Keratinocyte (primary cell): Measurements from ENCODE around the gene TRIM43. TPM values are rescaled to one million over a fixed set of nuclear protein-coding genes. Genes with fewer than 3 reads are reported as not detected.
A peak's percentile ranks its signal among the peaks of the same experiment; 100 is the strongest.
"Not testable (repeated sequence)": the region's sequence is repeated elsewhere in the genome, so short reads cannot be mapped to it uniquely, and the experiment has no call there.

Source experiments
- DNase-seq: peaks from one replicate; pipeline ENCODE4 v3.0.0-alpha.2; 2011; ENCODE audit warnings: low read depth, missing footprints, low spot score
- FAIRE-seq: peaks from 2 replicates; lab custom pipeline; 2011; peaks lifted over from hg19 to GRCh38; lab: Jason Lieb, UNC
- H2AFZ ChIP-seq: 2 replicates; pipeline ENCODE4 v1.6.0; 2012; ENCODE audit warnings: low read length, control low read depth, inconsistent platforms; ENCODE audit not compliant: control insufficient read depth
- H3K27ac ChIP-seq: 2 replicates; pipeline ENCODE4 v1.5.1; 2011; ENCODE audit warnings: low read length; ENCODE audit not compliant: control insufficient read depth, insufficient read depth
- H3K27me3 ChIP-seq: 3 replicates; pipeline ENCODE4 v1.6.0; 2011; ENCODE audit warnings: low read length; ENCODE audit not compliant: control insufficient read depth, insufficient read depth; ENCODE audit errors: extremely low read depth
- H3K36me3 ChIP-seq, 2 experiments: 2 replicates in 1 of 2; 3 replicates in 1 of 2; pipeline ENCODE4 v1.5.1; 2011; ENCODE audit warnings: low read length in 2 of 2, mild to moderate bottlenecking in 1 of 2; ENCODE audit not compliant: control insufficient read depth in 2 of 2, insufficient read depth in 2 of 2; ENCODE audit errors: extremely low read depth in 1 of 2
- H3K4me1 ChIP-seq: 3 replicates; pipeline ENCODE4 v1.5.1; 2011; ENCODE audit warnings: low read length; ENCODE audit not compliant: control insufficient read depth, insufficient read depth; ENCODE audit errors: extremely low read depth
- H3K4me2 ChIP-seq: 3 replicates; pipeline ENCODE4 v1.6.0; 2011; ENCODE audit warnings: low read depth, low read length; ENCODE audit not compliant: control insufficient read depth, insufficient read depth; ENCODE audit errors: extremely low read depth
- H3K4me3 ChIP-seq, 3 experiments: fragments of 200-600 bp in 1 of 3; sonication (generic) in 1 of 3; 2 replicates in 2 of 3; 3 replicates in 1 of 3; pipeline ENCODE4 v1.5.1; 2011 to 2016; ENCODE audit warnings: low read length in 3 of 3, mild to moderate bottlenecking in 3 of 3, control low read depth in 2 of 3, inconsistent platforms in 1 of 3, low read depth in 1 of 3, mixed read lengths in 1 of 3, mixed run types in 1 of 3, moderate library complexity in 1 of 3; ENCODE audit not compliant: control insufficient read depth in 2 of 3, insufficient read depth in 2 of 3; ENCODE audit errors: extremely low read depth in 1 of 3
- H3K79me2 ChIP-seq: 2 replicates; pipeline ENCODE4 v1.6.0; 2012; ENCODE audit warnings: low read length; ENCODE audit not compliant: control insufficient read depth, insufficient read depth
- H3K9ac ChIP-seq: 3 replicates; pipeline ENCODE4 v1.6.0; 2011; ENCODE audit warnings: low read length; ENCODE audit not compliant: control insufficient read depth, insufficient read depth; ENCODE audit errors: extremely low read depth
- H3K9me1 ChIP-seq: 3 replicates; pipeline ENCODE4 v1.6.0; 2011; ENCODE audit warnings: low read length; ENCODE audit not compliant: control insufficient read depth, insufficient read depth; ENCODE audit errors: extremely low read depth
- H3K9me3 ChIP-seq: 2 replicates; pipeline ENCODE4 v1.5.1; 2012; ENCODE audit warnings: low read depth, low read length; ENCODE audit not compliant: control insufficient read depth
- H4K20me1 ChIP-seq: 3 replicates; pipeline ENCODE4 v1.6.0; 2011; ENCODE audit warnings: low read length; ENCODE audit not compliant: control insufficient read depth, insufficient read depth; ENCODE audit errors: extremely low read depth
- dilution Hi-C: fragments of 300-500 bp; cut with MboI; formaldehyde crosslinking; loops from one replicate; pipeline ENCODE4 v1.7.0; 2020; ENCODE audit warnings: low sequenced_read_pairs; ENCODE audit not compliant: extremely low pct_ligation_motif_present
- polyA plus RNA-seq, 5 experiments: library from polyadenylated mRNA; depleted of rRNA in 3 of 5; stranded (reverse) in 3 of 5; stranded (forward) in 1 of 5; unstranded in 1 of 5; fragments of >200 nt; gene quantifications; 1 replicate in 1 of 5; 2 replicates in 3 of 5; 3 replicates in 1 of 5; pipeline versions ENCODE4 v1.2.1 to v1.2.3, GENCODE V29; 2011 to 2012; ENCODE audit warnings: missing spikeins in 2 of 5, low read depth in 1 of 5, low replicate concordance in 1 of 5

TRIM43 gene
- polyA plus RNA-seq, 1 donor (not counting 4 experiments of a cell fraction or from before 2014, with no cell fraction given), result not detected

DNA sequence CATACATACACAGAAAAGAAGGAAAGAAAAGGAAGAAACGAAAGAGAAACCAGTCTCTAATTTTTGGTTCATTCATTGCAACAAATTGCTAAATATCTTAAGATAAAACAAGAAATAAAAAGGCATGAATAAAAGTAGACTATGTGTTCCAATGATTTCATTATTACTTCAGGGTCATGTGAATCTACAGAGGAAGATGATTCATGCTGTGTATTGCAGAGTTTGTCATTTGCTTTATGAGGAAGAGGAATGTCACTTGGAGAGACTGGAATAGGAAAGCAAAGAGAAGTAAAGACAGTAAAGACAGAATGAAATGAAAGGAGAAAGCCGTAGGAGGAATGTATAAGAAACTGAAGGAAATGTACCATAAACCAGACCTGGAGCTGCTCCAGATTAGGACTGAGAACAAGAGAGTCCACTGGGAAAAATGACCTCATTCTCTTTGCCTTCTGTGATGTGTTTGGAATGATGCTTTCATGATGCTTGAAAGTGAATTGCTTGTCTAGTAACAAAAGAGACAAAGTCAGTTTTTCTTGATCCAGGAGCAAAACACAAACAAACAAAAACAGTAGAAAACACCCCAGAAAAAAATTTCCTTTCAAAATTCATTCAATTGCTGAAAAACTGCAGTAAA is 41.9 kb downstream of the TRIM43 start:
- FAIRE-seq, result peak; percentile 94
- H3K79me2 ChIP-seq, H3K9ac ChIP-seq, dilution Hi-C loops, DNase-seq, H3K4me1 ChIP-seq, H2AFZ ChIP-seq, H3K36me3 ChIP-seq, H3K4me3 ChIP-seq, H3K27ac ChIP-seq, H3K9me1 ChIP-seq, H3K9me3 ChIP-seq, H4K20me1 ChIP-seq, H3K27me3 ChIP-seq, H3K4me2 ChIP-seq: not testable (repeated sequence)

DNA sequence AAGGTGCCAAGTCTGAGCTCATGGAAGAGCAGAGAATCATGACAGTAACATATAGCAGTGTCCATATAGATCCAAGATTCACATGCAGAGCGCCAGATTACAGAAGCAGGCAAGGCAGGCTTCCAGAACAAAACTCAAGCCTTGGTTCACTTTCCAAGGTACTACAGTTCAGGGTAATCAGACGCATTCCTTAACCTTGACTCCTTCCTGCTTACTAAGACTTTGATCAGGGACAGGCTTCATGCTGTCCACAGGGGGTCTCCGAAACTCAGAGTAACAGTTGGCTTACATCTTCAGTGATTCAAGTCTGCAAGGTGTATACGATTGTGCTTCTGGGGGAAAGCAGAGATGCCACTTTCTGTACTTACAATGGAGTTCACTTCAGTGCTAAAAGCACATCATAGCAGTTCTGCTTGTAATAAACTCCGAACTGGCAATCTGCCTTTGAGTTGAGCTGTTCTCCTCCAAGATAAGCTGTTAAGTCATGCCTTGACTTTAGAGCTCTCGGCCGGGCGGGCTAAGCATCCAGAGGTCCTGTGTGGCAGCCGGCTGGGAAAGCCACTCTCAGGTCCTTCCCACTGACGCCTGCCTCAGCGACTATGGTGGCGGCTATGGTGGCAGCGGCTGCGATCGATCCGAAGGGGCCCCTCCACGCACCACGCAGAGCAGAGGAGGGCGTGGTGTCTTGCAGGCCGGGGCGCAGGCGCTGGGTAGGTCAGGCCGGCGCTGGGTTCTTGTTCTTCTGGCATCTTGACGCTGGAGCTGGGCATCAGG is 48.9 kb downstream of the TRIM43 start:
- H3K4me3 ChIP-seq, H3K9ac ChIP-seq, H3K9me3 ChIP-seq, H3K36me3 ChIP-seq, dilution Hi-C loops, H3K4me1 ChIP-seq, H3K4me2 ChIP-seq, DNase-seq, H4K20me1 ChIP-seq, H3K27ac ChIP-seq, H3K9me1 ChIP-seq, H3K79me2 ChIP-seq, H2AFZ ChIP-seq, H3K27me3 ChIP-seq: not testable (repeated sequence)
- FAIRE-seq, result peak; percentile 99

DNA sequence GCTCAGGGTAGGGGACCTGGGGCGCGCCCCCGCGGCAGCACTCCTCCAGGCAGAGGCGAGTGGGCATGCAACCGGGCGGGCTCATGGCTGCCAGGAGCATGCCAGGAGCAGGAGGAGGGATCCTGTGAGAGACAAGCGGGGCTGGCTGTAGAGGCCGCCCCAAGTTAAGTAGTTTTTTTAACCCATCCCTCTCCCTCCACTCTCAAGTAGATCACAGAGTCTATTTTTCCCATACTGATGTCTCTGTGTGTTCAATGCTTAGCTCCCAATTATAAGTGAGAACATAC is 49.4 kb downstream of the TRIM43 start:
- H4K20me1 ChIP-seq, H3K4me3 ChIP-seq, DNase-seq, dilution Hi-C loops, H2AFZ ChIP-seq, H3K9ac ChIP-seq, H3K36me3 ChIP-seq, H3K27me3 ChIP-seq, H3K4me2 ChIP-seq, H3K27ac ChIP-seq, H3K4me1 ChIP-seq, FAIRE-seq, H3K9me1 ChIP-seq, H3K9me3 ChIP-seq, H3K79me2 ChIP-seq: not testable (repeated sequence)

DNA sequence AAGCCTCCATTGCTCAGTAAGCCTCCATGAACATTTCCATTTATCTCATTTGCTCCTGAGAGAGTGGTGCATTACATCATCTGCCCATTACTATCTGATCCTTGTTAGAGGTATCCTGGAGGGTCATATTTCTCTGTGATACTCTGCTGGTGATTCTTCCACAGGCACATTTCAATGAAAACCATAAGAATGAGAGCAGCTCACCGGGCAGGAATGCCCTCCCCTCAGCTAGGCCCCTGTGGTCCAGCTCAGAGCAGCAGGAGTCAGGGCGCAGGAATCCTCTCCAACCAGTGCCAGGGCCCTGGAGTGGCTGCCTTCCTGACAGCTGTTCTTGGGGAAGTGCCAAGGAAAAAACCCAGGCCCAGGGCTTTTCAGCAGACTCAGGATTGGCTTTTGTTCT is 50.0 kb downstream of the TRIM43 start:
- H3K27me3 ChIP-seq, H3K4me1 ChIP-seq, H3K4me3 ChIP-seq, H4K20me1 ChIP-seq, H3K36me3 ChIP-seq, H3K9ac ChIP-seq, H3K9me1 ChIP-seq, H3K4me2 ChIP-seq, H3K9me3 ChIP-seq, H3K79me2 ChIP-seq, dilution Hi-C loops, H3K27ac ChIP-seq, H2AFZ ChIP-seq: not testable (repeated sequence)
- DNase-seq (peak; percentile 25), FAIRE-seq (peak; percentile 95)

DNA sequence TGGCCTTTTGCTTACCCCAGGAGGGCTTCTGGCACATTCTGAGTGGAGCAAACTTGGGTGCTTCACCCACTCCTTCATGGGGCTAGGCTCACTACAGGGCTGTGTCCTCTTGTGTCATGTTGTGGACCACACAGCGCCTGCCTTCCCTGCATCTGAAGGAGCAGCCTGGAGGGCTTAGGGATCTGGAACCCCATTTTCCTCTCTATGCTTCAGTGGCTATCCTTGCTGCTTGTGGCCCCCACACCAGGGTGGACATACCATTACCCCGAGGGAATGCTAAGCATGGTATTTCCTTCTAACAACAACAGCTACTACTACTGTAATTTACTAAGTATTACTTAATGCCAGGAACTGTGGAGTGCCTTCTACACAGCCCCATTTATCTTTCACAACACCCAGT is 50.6 kb downstream of the TRIM43 start:
- H3K9me3 ChIP-seq, H3K9ac ChIP-seq, H3K4me3 ChIP-seq, dilution Hi-C loops, H3K4me1 ChIP-seq, H3K9me1 ChIP-seq, H3K27me3 ChIP-seq, H3K36me3 ChIP-seq, H4K20me1 ChIP-seq, H3K4me2 ChIP-seq, DNase-seq, H2AFZ ChIP-seq, H3K79me2 ChIP-seq, FAIRE-seq, H3K27ac ChIP-seq: not testable (repeated sequence)
